SW480 (cell line): ENCODE data around the gene PLEKHA7.
"Not testable (repeated sequence)": the region's sequence is repeated elsewhere in the genome, so short reads cannot be mapped to it uniquely, and the experiment has no call there.

Experiments used
- DNase-seq: peaks from one replicate; pipeline ENCODE4 v3.0.0-alpha.2; 2016; ENCODE audit warnings: low spot score

PLEKHA7 gene

DNA sequence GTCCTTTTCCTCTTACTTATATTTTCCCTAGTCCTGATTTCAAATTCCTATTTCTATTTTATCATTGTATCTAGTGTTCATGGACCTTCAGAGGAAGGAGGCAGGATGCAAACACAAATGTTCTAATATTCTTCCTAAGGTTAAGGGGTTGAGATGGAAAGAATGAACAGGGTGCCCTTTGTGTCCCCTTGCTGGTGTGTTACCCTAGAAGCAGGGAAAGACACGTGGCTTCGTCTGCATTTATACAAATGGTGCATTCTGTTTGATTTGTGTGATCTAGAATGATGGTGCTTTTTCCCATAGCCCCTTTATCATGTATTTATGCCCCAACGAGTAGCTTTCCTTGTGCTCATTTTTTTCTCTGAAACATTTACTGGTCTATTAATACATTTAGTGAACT, 76.2 kb downstream of the PLEKHA7 start:
- DNase-seq: no peak

DNA sequence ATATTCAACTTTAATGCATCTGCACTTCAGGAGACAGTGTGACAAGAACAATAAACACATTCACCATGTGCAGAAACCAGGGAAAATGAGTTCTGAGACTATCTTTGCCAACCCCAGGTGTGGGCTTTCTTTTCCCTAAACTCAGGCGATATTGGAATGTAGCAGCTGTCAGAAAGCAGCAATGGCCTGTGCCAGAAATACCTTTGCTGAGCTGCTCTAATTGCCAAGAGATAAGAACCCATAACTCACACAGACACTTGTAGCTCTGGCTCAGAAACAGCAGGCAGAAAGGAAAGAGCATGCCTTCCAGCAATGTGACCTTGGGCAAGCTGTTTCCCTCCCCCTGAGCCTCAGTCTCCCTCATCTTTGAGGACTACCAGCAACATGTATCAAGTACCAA, 77.6 kb downstream of the PLEKHA7 start:
- DNase-seq: no peak

GRCh38 chr11:16935518-16936302, 78.5 kb downstream of the PLEKHA7 start:
- DNase-seq: peak; percentile 61

GRCh38 chr11:16933756-16934603, 80.2 kb downstream of the PLEKHA7 start:
- no peak for DNase-seq

GRCh38 chr11:16933291-16933690, 80.9 kb downstream of the PLEKHA7 start:
- DNase-seq: no peak

GRCh38 chr11:16928044-16928443, 86.2 kb downstream of the PLEKHA7 start:
- DNase-seq: no peak

DNA sequence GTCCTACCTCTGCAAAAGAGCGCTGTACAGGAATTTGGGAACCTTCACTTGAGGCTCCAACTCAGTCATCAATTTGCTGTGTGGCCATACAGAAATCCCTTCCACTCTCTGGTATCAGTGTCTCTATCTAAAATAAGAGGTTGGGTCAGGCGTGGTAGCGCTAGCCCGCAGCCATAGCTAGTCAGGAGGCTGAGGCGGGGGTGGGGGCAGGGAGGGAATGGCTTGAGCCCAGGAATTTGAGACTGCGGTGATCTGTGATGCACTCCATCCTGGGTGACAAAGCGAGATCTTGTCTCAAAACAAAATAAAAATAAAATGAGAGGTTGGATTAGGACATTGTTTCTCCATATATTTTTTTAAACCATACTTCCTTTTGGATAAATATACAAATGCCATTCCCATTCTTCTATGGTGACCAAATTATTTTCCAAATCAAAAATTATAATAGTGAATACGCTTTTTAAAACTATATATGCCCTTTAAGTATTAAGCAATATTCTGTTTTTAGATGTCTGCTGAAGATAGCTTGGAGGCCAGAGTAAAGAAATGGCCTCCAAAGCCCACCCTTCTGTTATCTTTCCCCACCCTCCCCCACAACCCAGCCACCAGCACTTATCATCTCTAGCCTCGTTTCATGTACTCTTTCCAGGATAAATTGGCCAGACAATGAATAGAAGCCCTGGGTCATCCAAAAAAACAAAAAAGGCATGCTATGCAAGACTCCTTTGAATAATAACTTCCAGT, 87.2 kb downstream of the PLEKHA7 start:
- DNase-seq: no peak

GRCh38 chr11:16925561-16926065, 88.6 kb downstream of the PLEKHA7 start:
- peak; percentile 91 for DNase-seq

GRCh38 chr11:16924826-16925560, 89.2 kb downstream of the PLEKHA7 start:
- DNase-seq: peak; percentile 96

GRCh38 chr11:16924462-16924825, 89.8 kb downstream of the PLEKHA7 start:
- DNase-seq: no peak

GRCh38 chr11:16923987-16924386, 90.2 kb downstream of the PLEKHA7 start:
- DNase-seq: peak; percentile 68

DNA sequence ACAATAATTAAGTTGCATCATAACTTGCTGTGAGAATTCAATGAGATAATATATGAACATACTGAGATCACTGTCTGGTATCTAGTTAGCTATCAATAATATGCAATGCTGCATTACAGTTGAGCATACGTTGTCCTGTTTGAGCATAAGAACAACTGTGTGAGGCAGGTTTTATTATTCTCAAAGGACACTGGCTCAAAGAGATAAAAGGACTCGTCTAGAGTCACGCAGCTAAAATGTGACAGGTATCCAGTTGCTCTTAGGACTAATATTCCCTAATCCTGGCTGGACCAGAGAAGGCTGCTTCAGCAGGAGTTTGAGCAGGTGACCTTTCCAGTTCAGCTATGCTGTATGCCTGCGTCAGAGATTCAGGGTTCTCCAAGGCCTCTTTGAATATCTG, 92.5 kb downstream of the PLEKHA7 start:
- no peak for DNase-seq

GRCh38 chr11:16921019-16921418, 93.2 kb downstream of the PLEKHA7 start:
- no peak for DNase-seq

- no peak for DNase-seq
Measured at GRCh38 chr11:16920559-16920958, 93.7 kb downstream of the PLEKHA7 start.

- not testable (repeated sequence) for DNase-seq
Measured at GRCh38 chr11:16918543-16919182, 95.6 kb downstream of the PLEKHA7 start.

DNA sequence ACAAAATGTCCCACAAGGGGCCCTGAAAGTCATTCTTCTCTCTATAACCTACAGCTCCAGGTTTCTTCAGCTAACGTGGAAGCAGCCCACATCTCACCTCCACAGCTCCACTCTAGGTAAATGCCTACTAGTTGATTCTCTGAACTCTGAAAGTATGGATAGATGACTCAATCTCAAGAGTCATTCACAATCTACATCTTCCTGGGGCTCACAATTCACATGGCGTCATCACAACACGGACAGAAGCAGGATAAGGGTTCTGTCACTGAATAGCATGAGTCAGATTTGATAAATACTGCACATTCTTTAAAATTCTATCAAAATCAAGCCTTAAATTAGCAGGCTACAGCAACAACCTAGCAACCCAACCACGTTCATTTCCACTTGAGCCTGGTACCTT, 96.3 kb downstream of the PLEKHA7 start:
- no peak for DNase-seq

DNA sequence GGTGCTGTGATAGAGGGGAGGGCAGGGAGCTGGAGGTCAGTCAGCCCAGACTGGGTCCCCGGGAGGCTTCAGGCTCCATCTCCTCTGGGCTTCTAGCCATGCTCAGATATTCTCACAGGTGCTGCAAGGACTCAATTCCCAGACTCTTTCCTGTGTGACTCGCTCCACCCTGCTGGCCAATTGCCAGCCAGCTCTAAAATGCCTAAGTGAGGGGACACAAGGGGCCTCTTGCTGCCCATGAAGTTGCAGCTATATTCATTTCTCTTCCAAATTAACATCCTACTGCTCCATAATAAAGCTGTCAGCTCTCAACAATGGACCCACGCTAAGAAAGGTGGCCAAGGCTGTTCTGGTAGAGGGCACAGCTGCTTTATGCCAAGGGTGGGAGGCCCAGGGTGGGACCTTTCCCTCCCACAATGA, 101.5 kb downstream of the PLEKHA7 start:
- DNase-seq: peak; percentile 25

DNA sequence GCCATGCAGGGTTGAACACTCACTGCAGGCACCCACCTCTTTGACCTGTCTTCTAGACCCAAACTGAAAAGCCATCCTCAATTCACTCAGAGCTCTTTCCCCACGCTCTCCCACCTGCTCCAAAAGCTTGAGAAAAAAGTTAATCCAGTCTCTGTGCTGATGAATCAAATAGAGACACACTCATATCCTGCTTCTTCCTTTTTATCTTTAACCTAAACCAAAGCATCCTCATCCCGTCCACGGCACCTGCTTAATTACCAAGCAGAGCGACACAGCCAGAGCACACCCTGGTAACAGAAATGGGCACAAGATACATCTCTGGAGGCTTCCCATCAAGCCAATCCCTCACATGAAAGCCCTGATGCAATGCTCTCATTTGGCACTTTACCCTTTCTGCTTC, 102.6 kb downstream of the PLEKHA7 start:
- DNase-seq: no peak

DNA sequence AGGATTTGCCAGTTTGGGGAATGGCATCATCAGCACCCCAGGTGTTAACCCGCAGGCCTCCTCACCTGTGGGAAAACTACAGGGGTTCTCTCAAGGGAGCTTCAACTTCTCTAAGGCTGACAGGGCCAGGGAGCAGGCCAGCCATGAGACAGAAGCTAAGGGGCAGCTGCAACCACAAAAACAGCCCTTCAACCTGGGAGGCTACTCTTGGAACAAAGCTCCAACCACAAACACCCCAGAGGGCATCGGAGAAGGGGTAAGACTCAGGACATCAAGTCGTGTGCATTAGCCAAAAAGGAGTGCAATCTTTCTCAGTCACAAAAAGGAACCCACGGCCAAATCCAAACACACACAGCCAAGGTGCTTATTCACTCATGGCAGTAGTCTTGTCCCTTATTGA, 103.0 kb downstream of the PLEKHA7 start:
- DNase-seq: no peak

- DNase-seq: no peak
Measured at GRCh38 chr11:16909359-16910035, 104.7 kb downstream of the PLEKHA7 start.

DNA sequence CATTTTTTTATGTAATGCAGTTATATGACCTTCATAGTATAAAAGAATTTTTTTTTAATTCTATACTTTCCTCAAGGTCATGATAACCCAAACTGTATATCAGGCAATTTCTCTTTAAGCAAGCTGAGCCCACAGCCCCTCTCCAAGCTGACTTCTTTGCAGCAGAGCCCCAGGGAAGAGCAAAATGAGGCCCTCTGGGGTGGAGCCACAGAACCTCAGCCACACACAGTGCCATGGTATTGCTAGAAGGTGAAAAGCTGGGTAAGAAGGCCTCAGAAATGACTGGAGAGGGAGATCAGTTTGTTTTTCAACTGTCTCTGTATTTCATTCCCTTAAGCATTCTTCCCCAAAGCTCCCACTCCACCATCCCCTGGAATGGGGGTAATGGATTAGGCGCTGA, 108.8 kb downstream of the PLEKHA7 start:
- no peak for DNase-seq
